GM18526 (cell line): ENCODE results near the gene SRPK1.

Experiments
- POLR2A ChIP-seq: IDR thresholded peaks from 3 replicates; pipeline ENCODE4 v1.6.1; 2011; ENCODE audit not compliant: insufficient read length; ENCODE audit errors: extremely low read depth

The SRPK1 gene

DNA sequence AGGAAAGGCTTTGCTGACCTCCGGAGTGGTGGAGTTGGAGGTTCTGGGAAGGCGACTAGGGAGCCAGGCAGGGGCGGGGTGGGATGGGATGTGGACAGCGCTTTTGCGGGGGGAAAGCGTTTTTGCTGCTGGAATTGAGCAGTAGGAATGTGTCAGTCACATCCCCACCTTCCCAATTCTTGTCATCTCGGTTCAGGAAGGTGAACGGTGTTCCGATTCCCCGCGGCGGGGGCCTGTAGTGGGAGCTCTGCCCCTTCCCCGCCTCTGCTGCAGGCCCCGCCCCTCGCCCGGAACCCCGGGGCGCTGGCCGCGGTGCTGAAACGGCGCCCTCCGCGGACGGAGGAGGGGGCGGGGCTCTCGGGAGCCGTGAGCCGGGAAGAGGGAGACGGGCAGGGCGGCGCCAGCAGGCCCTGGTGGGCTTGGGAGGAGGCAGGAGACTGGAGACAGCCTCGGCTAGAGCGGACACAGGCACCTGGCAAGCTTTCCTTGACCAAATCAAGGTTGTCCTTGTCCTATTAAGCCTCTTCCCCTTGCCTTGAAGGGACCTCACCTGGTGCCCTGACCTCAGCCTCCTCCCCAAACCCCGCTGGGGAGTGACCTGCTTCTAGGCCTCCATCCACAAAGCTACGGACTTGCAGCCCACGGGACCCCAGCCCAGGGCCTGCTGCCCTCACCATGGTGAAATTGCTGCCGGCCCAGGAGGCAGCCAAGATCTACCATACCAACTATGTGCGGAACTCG lies 115.7 kb downstream of the SRPK1 start, which contains the start of gene LHFPL5:
TSS of gene LHFPL5 (plus strand) at position 357 of the 741 bp plus-strand sequence. CDS start at position 676, 319 bp downstream.
- no peak for TF ChIP-seq POLR2A

DNA sequence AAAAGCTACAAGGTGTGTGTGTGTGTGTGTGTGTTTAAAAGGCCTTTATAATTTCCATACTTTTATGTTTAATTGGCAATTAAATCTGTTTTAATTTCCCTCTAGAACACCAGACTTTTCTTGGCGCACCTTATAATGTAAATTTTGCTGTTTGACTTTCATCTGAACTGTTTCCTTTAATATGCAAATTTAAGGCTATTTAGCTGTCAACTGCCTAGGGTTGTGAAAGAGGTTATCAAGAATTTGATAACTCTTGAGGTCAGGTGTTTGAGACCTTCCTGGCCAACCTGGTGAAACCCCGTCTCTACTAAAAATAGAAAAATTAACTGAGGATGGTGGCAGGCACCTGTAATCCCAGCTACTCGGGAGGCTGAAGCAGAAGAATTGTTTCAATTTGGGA lies 119.8 kb downstream of the SRPK1 start:
- no peak for TF ChIP-seq POLR2A

DNA sequence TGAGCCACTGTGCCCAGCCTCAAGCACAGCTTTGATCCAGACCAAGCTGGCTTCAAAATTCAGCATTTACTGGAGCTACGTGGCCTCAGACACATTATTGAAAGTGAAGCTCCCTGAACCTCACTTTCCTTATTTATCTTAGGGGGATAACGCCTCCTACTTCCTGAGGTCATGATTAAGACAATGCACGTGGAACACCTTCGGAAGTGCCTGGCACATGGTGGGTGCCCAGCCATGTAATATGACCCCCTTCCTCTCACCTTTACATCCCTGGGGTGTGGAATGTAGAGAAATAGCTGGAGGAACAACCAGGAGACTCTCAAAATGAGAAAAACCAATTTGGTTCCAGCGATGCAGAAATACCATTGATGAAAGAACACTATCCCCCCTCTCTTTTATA lies 122.2 kb downstream of the SRPK1 start:
- TF ChIP-seq POLR2A, result no peak

DNA sequence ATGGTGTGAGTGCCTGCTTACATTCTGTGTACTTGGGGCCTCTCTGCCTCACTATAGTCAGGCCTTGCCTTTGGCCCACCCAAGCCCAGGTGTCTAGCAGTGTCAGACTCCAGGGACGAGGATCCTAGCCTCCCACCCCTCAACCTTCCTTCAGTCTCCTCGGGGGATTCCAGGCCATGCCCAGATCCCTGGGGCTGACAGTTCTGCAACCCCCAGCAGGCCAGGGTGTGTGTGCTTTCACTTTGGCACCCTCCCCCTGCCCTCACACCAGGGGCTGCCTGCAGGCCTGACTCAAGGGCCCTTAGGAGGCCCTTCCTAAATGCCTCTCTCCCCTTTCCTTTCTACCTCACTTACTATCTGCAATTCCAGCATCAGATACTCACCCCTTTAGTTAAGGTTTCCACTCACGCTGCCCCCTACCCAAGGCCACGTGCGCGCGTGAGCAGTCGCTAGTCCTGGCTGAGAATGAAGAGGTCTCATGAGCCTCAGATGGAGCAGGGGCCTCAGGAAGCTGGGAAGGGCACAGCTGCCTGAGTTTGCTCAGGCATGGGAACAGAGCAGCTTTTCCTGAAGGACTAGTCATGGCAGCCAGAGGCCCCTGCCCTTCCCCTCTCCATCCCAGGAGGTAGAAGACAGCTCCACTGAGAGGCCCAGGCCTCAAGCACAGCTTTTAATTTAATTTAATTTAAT lies 122.9 kb downstream of the SRPK1 start:
- no peak for TF ChIP-seq POLR2A

DNA sequence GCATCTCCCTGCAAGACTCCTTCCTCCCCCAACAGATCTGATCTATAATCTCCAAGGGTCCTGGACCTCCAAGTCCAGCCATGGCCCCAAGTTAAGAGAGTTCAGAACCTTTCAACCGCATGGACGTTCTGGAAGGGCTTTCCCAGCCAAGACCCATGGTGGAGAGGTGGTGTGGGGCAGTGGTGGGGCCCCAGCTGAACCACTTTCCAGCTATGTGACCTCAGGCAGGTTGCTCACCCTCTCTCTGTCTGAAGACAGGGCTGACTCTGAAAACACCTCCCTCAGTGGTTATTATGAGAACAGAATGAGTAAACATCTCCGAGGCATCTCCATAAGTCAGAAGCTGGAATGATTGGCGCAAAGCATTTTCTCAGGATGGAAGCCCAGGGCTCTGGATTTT lies 124.7 kb downstream of the SRPK1 start:
- no peak for TF ChIP-seq POLR2A

DNA sequence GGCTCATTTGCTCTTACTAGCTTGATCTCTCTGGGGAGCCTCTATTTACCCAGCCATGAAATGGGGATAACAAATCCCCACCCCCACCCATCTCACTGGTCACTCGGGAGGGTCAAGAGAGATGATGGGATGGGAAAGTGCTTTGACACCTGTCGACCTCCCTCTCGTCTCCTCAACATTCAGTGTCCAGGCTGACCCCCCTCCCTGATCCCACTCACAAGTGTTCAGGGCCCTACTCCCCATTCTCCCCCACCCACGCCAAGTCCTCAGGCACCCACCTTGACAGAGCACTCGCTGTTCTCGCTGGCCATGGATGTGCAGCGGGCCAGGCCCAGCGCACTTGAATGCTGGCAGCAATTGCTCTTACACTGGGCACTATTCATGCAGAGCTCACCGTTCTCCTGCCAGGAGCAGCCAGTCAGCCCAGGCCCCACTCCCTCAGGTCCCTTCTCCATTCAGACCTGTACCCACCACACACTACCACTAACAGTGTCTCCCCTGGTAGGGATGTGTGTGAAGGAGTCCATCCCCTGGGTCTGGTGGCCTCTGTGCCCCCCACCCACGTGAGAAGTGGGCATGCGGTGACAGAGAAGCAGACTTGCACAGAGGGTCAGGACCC lies 125.3 kb downstream of the SRPK1 start:
- TF ChIP-seq POLR2A, result no peak

DNA sequence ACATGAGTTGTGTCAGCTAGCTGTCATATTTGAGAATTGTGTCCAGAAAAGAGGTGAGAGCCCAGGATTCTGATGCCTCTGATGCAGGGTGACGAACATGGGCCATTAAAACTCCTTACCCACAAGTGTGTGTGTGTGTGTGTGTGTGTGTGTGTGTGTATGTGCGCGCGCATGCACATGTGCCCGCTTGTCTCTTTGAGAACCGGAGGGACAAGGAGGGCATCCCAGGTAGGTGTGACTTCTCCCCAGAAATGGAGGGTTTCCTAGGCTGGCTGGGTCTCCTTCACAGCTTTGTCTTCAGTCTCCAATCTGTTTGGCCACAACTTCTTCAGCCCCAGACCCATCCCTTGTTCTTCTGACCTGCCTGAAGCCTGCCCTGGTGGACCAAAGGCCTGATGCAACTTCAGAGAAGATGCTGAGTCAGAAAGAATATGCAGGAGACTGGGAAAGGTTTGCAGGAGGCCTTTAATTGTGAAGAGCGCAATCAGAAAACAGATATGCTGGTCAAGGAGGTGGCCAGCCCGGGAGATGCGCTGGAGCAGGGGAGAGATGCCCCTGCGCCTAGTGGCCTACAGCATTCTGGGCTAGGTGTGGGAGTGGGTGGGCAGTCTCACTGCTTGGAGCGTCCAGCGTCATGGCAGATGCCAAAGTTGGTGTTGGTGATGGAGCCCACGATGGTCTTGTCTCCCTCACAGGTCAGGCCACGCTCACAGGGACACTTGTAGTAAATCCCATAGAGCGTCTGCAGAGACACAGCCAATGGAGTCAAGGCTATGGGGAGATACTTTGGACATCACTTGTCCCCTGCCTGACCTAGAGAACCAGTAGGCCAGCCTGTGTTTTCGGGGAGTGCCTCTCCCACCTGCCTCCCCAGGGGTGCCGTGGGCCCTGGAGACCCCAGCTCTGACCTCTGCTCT lies 126.1 kb downstream of the SRPK1 start:
- no peak for TF ChIP-seq POLR2A

DNA sequence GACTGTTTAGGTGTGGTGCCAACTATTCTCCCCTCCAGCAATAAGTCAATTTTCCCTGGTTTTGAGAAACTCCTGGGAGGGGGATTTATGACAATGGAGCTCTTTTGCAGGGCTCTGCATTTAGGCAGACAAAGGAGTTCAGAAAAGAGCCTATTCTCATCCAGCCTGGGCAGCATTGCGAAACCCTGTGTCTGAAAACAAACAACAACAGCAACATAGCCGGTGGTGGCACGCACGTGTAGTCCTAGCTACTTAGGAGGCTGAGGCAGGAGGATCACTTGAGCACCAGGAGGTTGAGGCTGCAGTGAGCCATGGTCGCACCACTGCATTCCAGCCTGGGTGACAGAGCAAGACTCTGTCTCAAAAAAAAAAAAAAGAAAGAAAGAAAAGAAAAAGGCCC lies 130.2 kb downstream of the SRPK1 start:
- no peak for TF ChIP-seq POLR2A

DNA sequence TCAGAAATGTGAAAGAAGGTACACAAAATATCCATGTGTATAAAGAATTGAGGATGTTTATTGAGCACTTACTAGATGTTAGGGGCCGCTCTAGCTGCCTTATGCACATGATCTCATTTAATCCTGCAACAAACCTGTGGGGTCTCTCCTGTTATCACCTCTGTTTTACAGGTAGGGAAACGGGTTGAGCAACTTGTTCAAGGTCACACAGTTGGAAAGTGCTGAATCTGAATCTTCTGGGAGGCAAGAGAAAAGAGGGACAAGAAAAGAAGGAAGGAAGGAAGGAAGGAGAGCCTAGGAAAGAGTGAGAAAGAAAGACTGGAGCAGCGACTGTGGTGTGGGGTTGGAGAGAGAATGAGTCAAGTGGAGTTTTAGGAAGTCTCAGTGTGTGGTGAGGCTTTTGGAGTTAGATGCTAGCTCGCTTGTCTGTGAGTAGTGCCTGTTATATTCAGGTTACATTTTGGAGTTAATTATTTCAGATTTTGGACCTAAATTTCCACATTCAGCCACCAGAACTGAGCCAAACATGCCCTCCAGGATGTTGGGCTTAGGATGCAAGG lies 132.4 kb downstream of the SRPK1 start:
- TF ChIP-seq POLR2A, result no peak

DNA sequence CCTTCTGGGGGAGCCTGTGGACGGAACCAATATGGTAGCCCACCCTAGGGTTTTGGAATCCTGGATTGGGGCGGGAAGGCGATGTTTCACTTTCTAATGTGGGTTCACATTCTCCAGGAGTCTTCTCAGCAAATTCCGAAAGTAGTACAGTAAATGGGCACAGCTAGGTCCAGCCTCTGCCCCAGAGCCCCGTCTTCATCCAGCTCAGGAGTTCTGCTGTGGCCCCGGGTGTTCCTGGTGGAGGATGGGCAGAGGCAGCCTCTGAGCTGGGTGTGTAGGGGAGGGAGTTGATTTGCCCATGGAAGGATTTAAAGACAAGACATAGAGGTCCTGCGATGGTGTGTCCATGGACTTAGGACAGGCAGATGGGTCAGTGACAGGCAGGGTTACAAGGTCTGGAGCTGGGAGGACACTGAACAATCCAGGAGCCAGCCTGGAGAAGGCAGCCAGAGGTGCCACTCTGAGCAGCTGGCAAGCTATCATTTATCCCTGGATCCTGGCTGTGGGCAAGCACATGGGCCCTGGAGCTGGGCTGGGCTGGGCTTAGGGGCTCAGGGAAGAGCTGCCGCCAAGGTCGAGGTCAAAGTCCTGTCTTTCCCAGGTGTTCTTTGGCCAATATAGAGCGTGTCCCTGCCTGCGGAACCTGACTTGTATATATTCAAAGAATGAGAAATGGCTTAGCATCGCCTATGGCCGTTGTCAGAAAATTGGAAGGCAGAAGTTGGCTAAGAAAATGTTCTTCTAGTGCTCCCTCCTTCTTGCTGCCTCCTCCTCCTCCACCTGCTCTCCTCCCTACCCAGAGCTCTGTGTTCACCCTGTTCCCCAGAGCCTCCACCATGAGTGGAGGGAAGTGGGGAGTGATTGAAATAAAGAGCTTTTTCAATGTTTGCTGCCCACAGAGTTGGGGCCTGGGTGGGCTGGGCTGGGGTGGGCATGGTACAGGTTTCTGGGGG lies 133.4 kb downstream of the SRPK1 start:
- TF ChIP-seq POLR2A, result no peak

DNA sequence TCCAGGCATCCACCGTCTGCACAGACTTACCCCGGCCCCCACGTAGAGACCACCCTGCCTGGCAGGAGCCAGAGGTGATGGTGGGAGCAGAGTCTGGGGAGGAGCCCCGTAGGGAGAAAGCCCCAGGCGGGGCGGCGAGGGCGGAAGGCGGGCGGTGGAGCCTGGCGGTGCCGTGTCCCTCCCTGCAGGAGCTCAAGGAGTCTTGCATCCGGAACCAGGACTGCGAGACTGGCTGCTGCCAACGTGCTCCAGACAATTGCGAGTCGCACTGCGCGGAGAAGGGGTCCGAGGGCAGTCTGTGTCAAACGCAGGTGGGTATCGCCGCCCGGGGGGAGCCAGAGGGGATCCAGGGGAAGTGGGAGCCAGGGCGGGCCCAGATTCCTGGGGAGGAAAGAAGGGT lies 134.1 kb downstream of the SRPK1 start:
- no peak for TF ChIP-seq POLR2A

DNA sequence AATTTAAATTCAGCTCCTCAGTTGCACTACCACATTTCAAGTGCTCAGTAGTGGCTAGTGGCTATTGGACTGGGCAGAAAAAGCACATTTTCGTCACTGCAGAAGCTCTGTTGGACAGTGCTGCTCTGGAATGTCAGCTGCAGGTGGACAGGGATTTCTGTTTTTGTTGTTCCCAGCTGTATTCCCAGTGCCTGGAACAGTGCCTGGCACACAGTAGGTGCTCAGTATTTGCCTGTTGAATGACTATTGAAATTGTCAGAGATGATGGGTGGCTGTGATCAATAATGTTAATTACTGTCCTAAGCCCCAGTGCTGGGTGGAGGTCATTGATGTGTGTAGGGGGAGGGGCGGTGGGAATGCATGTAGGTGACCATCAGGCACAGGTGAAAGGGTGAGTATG lies 134.6 kb downstream of the SRPK1 start:
- TF ChIP-seq POLR2A, result no peak

DNA sequence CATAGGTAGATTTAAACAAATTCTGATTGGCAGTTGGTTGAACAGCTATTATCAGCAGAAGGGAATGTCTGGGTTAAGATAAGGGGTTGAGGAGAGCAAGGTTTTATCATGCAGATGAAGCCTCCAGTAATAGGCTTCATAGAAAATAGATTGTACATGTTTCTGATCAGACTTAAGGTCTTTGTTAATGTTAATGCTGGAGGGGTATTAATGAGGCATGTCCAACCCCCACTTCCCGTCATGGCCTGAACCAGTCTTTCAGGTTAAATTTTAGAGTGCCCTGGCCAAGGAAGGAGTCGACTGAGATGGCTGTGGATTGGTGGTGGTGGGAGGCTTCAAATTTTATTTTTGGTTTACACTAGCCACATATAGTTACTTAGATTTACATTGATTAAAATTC lies 136.7 kb downstream of the SRPK1 start:
- TF ChIP-seq POLR2A, result no peak
